ENCODE results near the gene DGCR2.

DNA sequence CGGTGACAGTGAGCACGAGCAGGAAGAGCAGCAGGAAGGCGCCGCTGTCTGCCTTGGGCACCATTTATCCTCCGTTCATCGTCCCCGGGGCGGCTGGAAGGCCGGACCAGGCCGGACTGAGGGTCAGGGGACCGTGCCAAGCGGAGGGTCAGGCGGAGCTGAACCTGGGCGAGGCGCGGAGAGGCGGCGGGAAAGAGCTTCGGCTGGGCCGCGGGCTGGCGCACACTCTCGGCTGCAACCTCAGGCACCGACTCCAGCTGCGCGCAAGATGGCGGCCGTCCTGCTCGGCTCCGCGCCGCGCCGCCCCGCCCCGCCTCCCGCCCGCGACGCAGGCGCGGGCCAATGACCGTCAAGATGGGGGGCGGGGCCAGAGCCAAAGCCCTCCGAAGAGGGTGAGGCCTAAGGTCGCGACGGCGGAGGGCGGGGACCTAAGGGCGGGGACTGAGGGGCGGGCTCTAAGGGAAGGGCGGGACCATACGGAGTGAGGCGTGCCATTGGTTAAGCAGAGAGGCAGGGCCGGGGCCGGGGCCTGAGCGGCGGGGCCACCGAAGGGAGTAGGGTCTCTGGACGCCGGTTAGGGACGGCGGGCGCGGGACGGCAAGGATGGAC is at the start of gene DGCR2:
- TF ChIP-seq, protein P1, sequence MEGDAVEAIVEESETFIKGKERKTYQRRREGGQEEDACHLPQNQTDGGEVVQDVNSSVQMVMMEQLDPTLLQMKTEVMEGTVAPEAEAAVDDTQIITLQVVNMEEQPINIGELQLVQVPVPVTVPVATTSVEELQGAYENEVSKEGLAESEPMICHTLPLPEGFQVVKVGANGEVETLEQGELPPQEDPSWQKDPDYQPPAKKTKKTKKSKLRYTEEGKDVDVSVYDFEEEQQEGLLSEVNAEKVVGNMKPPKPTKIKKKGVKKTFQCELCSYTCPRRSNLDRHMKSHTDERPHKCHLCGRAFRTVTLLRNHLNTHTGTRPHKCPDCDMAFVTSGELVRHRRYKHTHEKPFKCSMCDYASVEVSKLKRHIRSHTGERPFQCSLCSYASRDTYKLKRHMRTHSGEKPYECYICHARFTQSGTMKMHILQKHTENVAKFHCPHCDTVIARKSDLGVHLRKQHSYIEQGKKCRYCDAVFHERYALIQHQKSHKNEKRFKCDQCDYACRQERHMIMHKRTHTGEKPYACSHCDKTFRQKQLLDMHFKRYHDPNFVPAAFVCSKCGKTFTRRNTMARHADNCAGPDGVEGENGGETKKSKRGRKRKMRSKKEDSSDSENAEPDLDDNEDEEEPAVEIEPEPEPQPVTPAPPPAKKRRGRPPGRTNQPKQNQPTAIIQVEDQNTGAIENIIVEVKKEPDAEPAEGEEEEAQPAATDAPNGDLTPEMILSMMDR (IDR thresholded peaks at IDR 0.05): no peak
- no peak for TF ChIP-seq EP300 (IDR thresholded peaks at IDR 0.05)
- TF ChIP-seq POLR2A (IDR thresholded peaks at IDR 0.05): peak; percentile 82 to 83
- peak; percentile 75 for TF ChIP-seq POLR2AphosphoS5 (IDR thresholded peaks at IDR 0.05)
